ENCODE data around the gene FYB1.
"Not testable (repeated sequence)": the region's sequence is repeated elsewhere in the genome, so short reads cannot be mapped to it uniquely, and the experiment has no call there.

Gene FYB1

GRCh38 chr5:39226100-39226451, 6.7 kb upstream of the FYB1 start:
- no peak for DNase-seq (ENCODE audit: low read depth)

GRCh38 chr5:39225405-39226099, 6.2 kb upstream of the FYB1 start:
- DNase-seq (ENCODE audit: low read depth), result no peak

- no peak for DNase-seq (ENCODE audit: low read depth)
Observed at GRCh38 chr5:39224196-39224761, 4.9 kb upstream of the FYB1 start.

- DNase-seq (ENCODE audit: low read depth), result no peak
Observed at GRCh38 chr5:39223565-39224156, 4.3 kb upstream of the FYB1 start.

- DNase-seq (ENCODE audit: low read depth), result not testable (repeated sequence)
Observed at GRCh38 chr5:39221671-39222070, 2.3 kb upstream of the FYB1 start.

GRCh38 chr5:39220280-39221030, 1.1 kb upstream of the FYB1 start:
- DNase-seq (ENCODE audit: low read depth), result no peak

GRCh38 chr5:39218482-39219402, 621 bp downstream of the FYB1 start:
- no peak for DNase-seq (ENCODE audit: low read depth)

GRCh38 chr5:39217365-39218281, 1.7 kb downstream of the FYB1 start:
- DNase-seq (ENCODE audit: low read depth), result peak; percentile 57

- DNase-seq (ENCODE audit: low read depth), result no peak
Observed at GRCh38 chr5:39216631-39217030, 2.7 kb downstream of the FYB1 start.

GRCh38 chr5:39215857-39216256, 3.5 kb downstream of the FYB1 start:
- no peak for DNase-seq (ENCODE audit: low read depth)

GRCh38 chr5:39214912-39215709, 4.3 kb downstream of the FYB1 start:
- no peak for DNase-seq (ENCODE audit: low read depth)

GRCh38 chr5:39213447-39214207, 5.7 kb downstream of the FYB1 start:
- no peak for DNase-seq (ENCODE audit: low read depth)

- no peak for DNase-seq (ENCODE audit: low read depth)
Observed at GRCh38 chr5:39211773-39212172, 7.6 kb downstream of the FYB1 start.

GRCh38 chr5:39209924-39210323, 9.4 kb downstream of the FYB1 start:
- peak; percentile 55 for DNase-seq (ENCODE audit: low read depth)

- DNase-seq (ENCODE audit: low read depth), result no peak
Observed at GRCh38 chr5:39208471-39208870, 10.9 kb downstream of the FYB1 start.

- no peak for DNase-seq (ENCODE audit: low read depth)
Observed at GRCh38 chr5:39207345-39208045, 11.9 kb downstream of the FYB1 start.

- no peak for DNase-seq (ENCODE audit: low read depth)
Observed at GRCh38 chr5:39206630-39207321, 12.6 kb downstream of the FYB1 start.

GRCh38 chr5:39205550-39205949, 13.8 kb downstream of the FYB1 start:
- DNase-seq (ENCODE audit: low read depth), result no peak
